DOHH2 (cell line): ENCODE data around the gene CRACR2A.

ENCODE experiments used
- H3F3A ChIP-seq: fragments of 200-600 bp; sonication (generic), shearing (Covaris generic); 2 replicates; pipeline ENCODE4 v1.6.0; 2016; ENCODE audit warnings: antibody characterized with exemption, mild to moderate bottlenecking; ENCODE audit not compliant: control insufficient read depth, insufficient read depth
- H3K27ac ChIP-seq: fragments of 200-600 bp; sonication (generic); 2 replicates; pipeline ENCODE4 v1.5.1; 2014; ENCODE audit warnings: low read depth, mild to moderate bottlenecking, low read length, moderate library complexity
- H3K27me3 ChIP-seq: fragments of 200-600 bp; sonication (generic); 2 replicates; pipeline ENCODE4 v1.6.1; 2014; ENCODE audit warnings: mild to moderate bottlenecking, low read length, mixed read lengths; ENCODE audit not compliant: control insufficient read depth
- H3K36me3 ChIP-seq: fragments of 200-600 bp; sonication (generic); 2 replicates; pipeline ENCODE4 v1.6.1; 2014; ENCODE audit warnings: mild to moderate bottlenecking, low read length, moderate library complexity, mixed read lengths; ENCODE audit not compliant: control insufficient read depth
- H3K4me1 ChIP-seq: fragments of 200-600 bp; sonication (generic); 2 replicates; pipeline ENCODE4 v1.6.1; 2014; ENCODE audit warnings: mild to moderate bottlenecking, low read length, mixed read lengths; ENCODE audit not compliant: control insufficient read depth
- H3K4me2 ChIP-seq: fragments of 200-600 bp; sonication (generic); 2 replicates; pipeline ENCODE4 v1.6.0; 2014; ENCODE audit warnings: mild to moderate bottlenecking, low read length, moderate library complexity
- H3K4me3 ChIP-seq: fragments of 200-600 bp; sonication (generic); 2 replicates; pipeline ENCODE4 v1.5.1; 2014; ENCODE audit warnings: mild to moderate bottlenecking, low read length, mixed read lengths
- H3K79me2 ChIP-seq: fragments of 200-600 bp; sonication (generic); 2 replicates; pipeline ENCODE4 v1.6.1; 2014; ENCODE audit warnings: mild to moderate bottlenecking, low read length, mixed read lengths; ENCODE audit not compliant: control insufficient read depth
- H3K9me2 ChIP-seq: fragments of 200-600 bp; sonication (generic); replicated peaks from 2 replicates; pipeline ENCODE4 v1.6.1; 2014; ENCODE audit warnings: mild to moderate bottlenecking, low read length, mixed read lengths; ENCODE audit not compliant: control insufficient read depth
- H3K9me3 ChIP-seq: fragments of 200-600 bp; sonication (generic); 2 replicates; pipeline ENCODE4 v1.6.1; 2014; ENCODE audit warnings: antibody characterized with exemption, low read length, mixed read lengths; ENCODE audit not compliant: control insufficient read depth, insufficient read depth
- H4K20me1 ChIP-seq: fragments of 200-600 bp; sonication (generic); 2 replicates; pipeline ENCODE4 v1.6.0; 2014; ENCODE audit warnings: low read depth, mild to moderate bottlenecking, antibody characterized with exemption, low read length, moderate library complexity; ENCODE audit not compliant: control insufficient read depth, insufficient read depth
- EZH2phosphoT487 ChIP-seq: fragments of 200-600 bp; sonication (generic); IDR thresholded peaks from 2 replicates; pipeline ENCODE4 v1.6.1; 2017; ENCODE audit warnings: borderline replicate concordance, mild to moderate bottlenecking, antibody characterized with exemption, low read length, moderate library complexity, mixed read lengths
- TF ChIP-seq, protein P1 (sequence below): fragments of 200-600 bp; sonication (generic); IDR thresholded peaks from one replicate; pipeline ENCODE4 v1.5.1; 2014; ENCODE audit warnings: antibody characterized with exemption, mild to moderate bottlenecking, low read depth, low read length; ENCODE audit not compliant: poor library complexity, severe bottlenecking

The CRACR2A gene, protein sequence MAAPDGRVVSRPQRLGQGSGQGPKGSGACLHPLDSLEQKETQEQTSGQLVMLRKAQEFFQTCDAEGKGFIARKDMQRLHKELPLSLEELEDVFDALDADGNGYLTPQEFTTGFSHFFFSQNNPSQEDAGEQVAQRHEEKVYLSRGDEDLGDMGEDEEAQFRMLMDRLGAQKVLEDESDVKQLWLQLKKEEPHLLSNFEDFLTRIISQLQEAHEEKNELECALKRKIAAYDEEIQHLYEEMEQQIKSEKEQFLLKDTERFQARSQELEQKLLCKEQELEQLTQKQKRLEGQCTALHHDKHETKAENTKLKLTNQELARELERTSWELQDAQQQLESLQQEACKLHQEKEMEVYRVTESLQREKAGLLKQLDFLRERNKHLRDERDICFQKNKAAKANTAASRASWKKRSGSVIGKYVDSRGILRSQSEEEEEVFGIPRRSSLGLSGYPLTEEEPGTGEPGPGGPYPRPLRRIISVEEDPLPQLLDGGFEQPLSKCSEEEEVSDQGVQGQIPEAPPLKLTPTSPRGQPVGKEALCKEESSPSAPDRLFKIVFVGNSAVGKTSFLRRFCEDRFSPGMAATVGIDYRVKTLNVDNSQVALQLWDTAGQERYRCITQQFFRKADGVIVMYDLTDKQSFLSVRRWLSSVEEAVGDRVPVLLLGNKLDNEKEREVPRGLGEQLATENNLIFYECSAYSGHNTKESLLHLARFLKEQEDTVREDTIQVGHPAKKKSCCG

DNA sequence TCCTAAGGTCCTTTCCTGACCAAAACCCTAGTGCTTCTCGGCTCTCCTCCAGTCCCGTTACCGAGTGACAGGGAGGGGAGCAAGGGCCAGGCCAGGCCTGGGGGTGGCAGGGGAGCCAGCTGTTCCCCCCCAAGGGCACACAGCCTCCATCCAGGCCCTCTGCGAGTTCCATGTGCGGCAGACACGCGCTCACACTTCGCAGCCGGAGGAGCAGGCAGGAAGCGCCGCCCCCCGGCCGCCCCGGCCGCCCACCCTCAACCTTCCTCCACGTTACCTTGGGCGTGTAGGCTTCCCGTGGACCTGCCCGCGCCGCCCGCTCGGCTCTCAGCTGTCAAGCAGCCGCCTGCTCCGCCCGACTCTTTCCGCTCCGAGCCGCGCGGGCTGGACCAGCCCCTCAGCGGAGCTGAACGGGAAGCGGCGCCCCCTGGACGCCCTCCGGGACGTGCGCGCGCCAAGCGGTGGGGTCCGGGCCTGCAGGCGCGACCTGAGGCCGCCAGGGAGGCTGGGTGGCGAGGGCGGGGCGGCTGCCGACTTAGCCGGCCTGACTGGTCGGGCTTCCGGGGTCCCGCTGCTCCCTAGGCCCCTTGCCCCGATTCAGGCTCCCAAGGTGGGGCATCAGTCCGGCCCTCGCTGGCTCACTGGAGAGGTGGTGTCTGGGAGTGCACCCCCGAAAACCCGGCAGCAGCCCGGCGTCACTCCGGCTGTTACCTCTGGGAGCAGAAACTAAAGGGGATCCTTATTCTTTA, at the start of gene CRACR2A:
TSS of gene CRACR2A (minus strand) at position 369 of the 746 bp plus-strand sequence. CDS start 56,110 bp downstream, outside the sequence.
- Histone ChIP-seq H3K79me2 (peaks cover 60% of the 10 kb centered on the region), H3K4me3 (peak within 1 kb of the TSS; percentile 100), H3K9me3 (no peaks in the 10 kb centered on the region), H3K4me2 (peak within 1 kb of the TSS; percentile 93), H4K20me1 (no peaks in the 10 kb centered on the region), H3F3A (peaks cover 5% of the 10 kb centered on the region), H3K27me3 (no peaks in the 10 kb centered on the region), H3K27ac (peak within 1 kb of the TSS; percentile 94), H3K36me3 (peaks cover 13% of the 10 kb centered on the region), H3K9me2 (no peaks in the 10 kb centered on the region), H3K4me1 (peaks cover 39% of the 10 kb centered on the region)
- TF ChIP-seq EZH2phosphoT487: no peak
- TF ChIP-seq, protein P1, sequence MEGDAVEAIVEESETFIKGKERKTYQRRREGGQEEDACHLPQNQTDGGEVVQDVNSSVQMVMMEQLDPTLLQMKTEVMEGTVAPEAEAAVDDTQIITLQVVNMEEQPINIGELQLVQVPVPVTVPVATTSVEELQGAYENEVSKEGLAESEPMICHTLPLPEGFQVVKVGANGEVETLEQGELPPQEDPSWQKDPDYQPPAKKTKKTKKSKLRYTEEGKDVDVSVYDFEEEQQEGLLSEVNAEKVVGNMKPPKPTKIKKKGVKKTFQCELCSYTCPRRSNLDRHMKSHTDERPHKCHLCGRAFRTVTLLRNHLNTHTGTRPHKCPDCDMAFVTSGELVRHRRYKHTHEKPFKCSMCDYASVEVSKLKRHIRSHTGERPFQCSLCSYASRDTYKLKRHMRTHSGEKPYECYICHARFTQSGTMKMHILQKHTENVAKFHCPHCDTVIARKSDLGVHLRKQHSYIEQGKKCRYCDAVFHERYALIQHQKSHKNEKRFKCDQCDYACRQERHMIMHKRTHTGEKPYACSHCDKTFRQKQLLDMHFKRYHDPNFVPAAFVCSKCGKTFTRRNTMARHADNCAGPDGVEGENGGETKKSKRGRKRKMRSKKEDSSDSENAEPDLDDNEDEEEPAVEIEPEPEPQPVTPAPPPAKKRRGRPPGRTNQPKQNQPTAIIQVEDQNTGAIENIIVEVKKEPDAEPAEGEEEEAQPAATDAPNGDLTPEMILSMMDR: peak; percentile 78

DNA sequence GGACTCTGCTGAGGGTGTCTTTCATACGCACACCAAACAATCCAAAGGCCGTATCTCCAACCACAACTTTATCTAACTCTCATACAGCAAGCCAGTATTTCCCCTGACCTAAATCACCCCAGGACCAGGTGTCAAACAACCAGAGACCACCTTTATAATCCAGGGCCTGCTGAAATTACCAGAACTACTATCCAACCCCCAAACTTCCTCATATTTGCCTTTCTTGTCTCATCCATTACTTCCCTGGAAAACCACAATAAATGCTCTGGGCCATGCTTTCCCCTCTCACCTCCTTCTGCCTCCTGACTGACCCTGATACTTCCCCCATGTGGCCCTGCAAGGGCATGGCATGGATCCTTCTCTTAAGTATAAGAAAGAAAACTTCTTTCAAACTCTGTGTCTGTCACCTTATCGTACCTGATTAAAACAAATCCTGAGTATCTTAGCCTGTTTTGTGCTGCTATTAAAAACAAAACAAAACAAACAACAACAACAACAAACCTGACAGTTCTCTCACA, 44.7 kb upstream of the CRACR2A start:
- H4K20me1 ChIP-seq: no peaks in the 10 kb centered on the region
- no peak overlapping the region for H3K27ac ChIP-seq
- H3K79me2 ChIP-seq: no peaks in the 10 kb centered on the region
- H3K9me3 ChIP-seq: no peaks in the 10 kb centered on the region
- no peaks in the 10 kb centered on the region for H3K27me3 ChIP-seq
- no peaks in the 10 kb centered on the region for H3F3A ChIP-seq
- H3K36me3 ChIP-seq: no peaks in the 10 kb centered on the region
- H3K9me2 ChIP-seq: no peaks in the 10 kb centered on the region
- no peak overlapping the region for H3K4me2 ChIP-seq
- TF ChIP-seq, protein P1: no peak
- TF ChIP-seq EZH2phosphoT487: no peak
- peaks cover 14% of the 10 kb centered on the region for H3K4me1 ChIP-seq
- H3K4me3 ChIP-seq: no peak overlapping the region

DNA sequence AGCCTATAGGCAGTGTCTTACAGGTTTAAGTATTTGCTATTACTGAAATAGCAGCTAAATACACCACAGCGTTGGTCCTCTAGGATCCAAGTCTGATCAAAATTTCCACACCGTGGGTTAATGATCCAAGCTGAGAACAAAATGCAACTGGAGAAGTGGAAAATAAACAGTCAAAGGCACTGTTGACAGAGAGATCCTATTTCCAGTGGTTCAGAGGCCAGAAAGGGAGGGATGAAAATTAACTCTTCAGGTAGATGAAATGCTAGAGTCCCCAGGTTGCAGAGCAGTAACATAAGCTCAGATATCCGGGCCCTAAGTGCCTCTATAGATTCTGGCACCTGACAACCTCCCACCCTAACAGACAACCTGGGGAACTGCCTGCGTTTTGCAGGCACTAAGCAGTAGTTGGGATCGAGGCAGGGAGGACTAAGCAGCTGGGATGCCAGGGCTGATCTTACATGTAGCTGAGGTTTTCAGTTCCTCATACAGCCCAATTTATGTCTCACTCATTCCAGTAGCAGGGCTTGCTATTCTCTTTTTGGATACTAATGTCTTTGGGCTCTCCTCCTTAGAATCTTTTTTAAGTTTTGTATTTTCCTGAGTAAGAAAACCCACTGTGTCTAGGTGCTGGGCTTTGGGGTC, 42.7 kb upstream of the CRACR2A start:
- Histone ChIP-seq H3K4me3 (no peak overlapping the region), H4K20me1 (no peaks in the 10 kb centered on the region), H3F3A (no peaks in the 10 kb centered on the region), H3K27me3 (no peaks in the 10 kb centered on the region), H3K4me1 (no peaks in the 10 kb centered on the region), H3K79me2 (no peaks in the 10 kb centered on the region), H3K36me3 (no peaks in the 10 kb centered on the region), H3K9me2 (no peaks in the 10 kb centered on the region), H3K27ac (no peak overlapping the region), H3K9me3 (no peaks in the 10 kb centered on the region), H3K4me2 (no peak overlapping the region)
- TF ChIP-seq, protein P1: no peak
- no peak for TF ChIP-seq EZH2phosphoT487
